HG02885 (cell line): ENCODE results near the gene KLHL35.

ENCODE experiments used
- ATAC-seq: cut with Tn5 transposase; IDR thresholded peaks from one replicate; pipeline ENCODE4 v1.9.1; 2021; ENCODE audit warnings: mild to moderate bottlenecking; ENCODE audit not compliant: unreplicated experiment, poor library complexity

The KLHL35 gene

GRCh38 chr11:75470476-75471080 lies 37.6 kb upstream of the KLHL35 start:
- no peak for ATAC-seq

- ATAC-seq = no peak
Observed at GRCh38 chr11:75469785-75470405, 36.9 kb upstream of the KLHL35 start.

DNA sequence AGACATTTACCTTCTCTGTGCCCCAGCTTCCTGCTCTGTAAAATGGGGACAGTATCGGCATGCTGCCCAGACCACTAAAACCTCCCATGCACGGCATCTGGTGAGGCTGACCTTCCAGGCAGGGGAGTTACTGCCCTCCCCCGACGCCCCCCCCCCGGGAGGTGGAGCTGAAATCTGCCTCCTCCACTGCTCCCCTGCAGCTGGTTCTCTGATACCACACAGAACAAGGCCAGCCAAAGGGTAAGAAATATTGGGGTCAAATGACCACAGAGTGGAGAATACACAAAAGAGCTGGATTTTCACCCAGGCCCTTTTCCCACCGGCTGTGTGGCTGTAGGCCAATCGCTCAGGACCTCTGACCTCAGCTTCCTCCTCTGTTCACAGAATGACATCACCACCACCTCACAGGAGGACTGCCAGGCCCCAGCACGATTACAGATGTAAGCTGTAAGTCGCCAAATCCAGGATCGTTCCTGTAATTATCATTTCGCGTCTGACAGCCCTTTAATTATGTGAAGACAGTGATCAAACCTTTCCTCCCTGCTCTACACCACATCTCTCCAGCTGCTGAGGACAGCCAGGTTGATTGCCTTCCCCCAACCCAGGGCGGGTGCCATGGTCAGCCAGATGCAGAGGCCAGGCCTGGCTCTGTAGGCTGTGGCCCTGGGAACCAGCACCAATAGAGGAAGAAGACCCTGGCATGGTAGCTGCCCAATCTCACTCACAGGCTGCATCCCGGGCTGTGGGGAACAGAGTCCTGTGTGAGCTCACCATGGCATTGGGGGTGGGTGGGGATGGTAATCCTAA lies 35.7 kb upstream of the KLHL35 start:
- ATAC-seq = no peak

- no peak for ATAC-seq
Observed at GRCh38 chr11:75467881-75468280, 34.9 kb upstream of the KLHL35 start.

DNA sequence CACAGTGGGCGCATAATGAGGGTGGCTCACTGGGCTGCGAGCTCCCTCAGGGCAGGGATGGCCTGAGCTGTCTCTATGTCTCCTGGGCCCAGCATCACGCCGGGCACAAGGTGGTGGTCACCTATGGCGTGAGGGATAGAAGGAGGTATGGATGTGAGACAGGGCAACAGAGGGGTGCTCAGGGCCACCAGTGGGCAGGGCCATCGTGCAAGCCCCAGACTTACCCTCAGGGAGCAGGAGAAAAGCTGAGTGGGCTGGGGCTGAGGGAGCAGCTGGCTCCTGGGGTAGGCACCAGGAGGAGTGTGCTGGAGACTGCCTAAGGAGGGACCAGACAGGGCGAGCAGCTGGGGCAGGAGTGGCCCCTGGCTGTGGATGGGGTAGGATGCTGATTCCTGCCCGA lies 34.3 kb upstream of the KLHL35 start:
- ATAC-seq = no peak

DNA sequence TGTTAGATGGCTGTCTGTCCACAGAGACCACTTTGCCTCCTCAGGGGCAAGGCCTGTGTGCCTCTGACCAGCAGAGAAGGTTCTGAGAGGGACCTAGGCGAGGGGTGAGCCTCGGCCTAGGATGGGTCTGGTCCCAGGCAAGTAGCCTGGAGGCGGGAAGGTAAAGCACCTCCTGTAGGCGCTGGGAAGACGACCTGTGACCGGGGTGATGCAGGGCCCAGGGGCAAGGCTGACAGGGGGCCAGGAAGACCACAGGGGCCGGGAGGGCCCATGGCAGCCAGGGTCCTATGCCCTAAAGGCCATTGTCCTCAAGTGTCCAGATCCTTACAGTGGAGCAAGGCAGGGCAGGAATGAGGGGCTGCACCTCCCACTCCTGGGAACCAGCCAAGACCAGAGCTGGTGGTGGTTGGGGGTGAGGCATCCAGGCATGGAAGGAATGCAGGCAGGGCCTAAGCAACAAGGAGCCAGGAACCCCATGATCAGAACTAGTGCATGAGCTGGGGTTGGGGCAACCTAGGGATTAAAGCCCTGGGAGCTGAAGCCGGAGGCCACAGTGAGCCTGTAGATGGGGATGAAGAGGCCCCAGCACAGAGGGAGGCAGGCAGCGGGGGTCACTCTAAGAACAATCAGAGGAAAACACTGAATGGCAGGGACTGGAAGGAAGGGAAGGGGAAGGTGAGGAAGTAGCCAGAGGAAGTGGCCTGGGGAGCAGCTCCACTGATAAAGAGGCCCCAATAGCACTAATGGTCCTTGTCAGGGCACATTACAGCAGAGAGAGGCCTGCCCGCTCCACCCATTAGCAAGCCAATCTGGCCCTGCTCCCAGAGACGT lies 32.9 kb upstream of the KLHL35 start:
- ATAC-seq = no peak

- ATAC-seq = no peak
Observed at GRCh38 chr11:75463106-75463774, 30.2 kb upstream of the KLHL35 start.

GRCh38 chr11:75462117-75462653 lies 29.2 kb upstream of the KLHL35 start:
- no peak for ATAC-seq

DNA sequence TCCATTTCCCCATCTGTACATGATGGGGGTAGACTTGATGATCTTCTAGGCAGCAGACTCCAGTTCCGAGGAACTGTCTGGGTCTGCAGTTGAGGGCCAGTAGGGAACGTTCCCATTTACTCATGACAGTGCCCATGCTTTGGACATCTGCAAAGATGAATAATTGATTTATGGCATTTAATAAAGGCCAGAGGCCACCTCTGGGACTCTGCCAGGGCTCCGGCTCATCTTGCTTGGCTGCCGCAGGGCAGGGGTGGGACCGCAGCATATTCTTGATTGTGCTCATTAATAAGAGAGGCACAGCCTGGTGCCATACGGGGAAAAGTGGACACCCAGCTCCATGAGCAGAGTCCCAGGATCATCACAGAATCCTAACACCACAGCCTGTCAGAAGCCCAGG lies 28.1 kb upstream of the KLHL35 start:
- no peak for ATAC-seq

- no peak for ATAC-seq
Observed at GRCh38 chr11:75456596-75457183, 23.7 kb upstream of the KLHL35 start.

DNA sequence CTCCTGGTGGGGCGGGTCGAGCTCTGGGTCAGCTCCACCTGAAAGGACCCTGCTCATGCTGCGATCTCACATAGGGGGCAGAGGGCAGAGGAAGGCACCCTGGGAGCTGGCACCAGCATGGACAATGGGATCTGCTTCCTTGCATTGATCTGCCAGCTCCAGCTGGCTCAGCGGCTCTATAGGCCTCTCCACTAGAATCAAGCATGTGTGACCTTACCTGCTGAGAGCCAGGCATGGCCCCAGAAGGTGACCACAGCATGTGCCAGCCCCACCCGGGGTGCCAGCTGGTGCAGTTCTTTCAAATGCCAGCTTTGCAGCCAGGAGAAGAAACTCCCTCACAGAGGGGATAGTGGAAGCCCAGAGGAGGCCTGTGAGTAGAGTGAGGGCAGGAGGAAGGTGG lies 22.0 kb upstream of the KLHL35 start:
- no peak for ATAC-seq

- no peak for ATAC-seq
Observed at GRCh38 chr11:75453916-75454655, 21.1 kb upstream of the KLHL35 start.

GRCh38 chr11:75450826-75451821 lies 18.1 kb upstream of the KLHL35 start:
- ATAC-seq = no peak

DNA sequence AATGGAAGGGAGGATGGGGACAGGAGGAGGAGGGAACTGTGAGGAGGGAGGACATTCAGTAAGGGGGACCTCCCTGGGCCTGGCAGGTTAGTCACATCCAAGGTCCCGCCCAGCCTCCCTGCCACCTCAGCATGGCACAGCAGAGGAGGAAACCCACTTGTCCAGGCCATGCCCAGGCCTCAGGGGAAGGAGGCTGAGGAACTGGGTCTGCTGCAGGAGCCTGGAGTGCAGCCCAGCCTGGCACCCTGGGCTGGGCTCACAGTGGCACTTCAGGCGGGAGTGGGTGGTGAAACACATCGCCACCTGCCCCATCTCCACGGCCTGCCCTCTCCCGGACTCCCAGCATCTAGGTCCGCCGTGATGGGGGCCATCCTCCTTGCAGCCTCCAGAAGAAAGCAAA lies 17.2 kb upstream of the KLHL35 start:
- ATAC-seq = no peak

DNA sequence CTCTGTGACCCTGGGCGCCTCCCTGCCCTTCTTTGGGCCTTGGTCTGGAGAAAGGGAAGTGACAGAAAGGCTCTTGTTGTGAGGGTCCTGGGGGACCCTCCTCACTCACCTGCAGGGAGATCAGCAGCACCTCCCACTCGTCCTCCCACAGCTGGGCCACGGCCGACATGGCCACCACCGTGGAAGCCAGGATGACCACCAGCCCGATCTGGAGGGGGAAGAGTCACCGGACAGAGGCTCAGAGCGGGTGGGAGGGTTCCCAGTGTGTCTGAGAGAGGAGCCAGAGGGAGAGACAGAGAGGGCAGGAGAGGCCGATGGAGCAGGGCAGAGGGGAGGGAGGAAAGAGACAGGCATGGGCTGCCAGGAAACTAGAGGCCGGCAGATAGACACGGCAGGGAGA lies 16.8 kb upstream of the KLHL35 start:
- ATAC-seq = no peak

DNA sequence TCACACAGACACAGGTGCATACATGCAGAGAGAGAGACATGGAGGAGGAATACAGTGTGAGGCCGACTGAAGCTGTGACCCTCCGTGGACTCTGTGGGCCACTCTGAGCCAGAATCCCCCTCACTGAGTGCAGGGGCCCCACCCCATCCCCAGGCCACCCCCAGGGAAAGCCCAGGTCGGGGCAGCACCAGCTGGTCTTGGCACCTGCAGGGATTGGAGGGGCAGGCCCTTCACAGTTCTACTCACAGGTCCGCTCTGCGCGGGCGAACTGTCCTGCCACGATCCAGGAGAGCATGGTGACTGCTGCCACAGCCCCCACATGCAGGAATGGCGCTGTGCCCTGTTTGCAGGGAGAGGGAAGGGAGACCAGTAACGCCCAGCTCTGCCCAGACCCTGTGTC lies 16.3 kb upstream of the KLHL35 start:
- no peak for ATAC-seq

DNA sequence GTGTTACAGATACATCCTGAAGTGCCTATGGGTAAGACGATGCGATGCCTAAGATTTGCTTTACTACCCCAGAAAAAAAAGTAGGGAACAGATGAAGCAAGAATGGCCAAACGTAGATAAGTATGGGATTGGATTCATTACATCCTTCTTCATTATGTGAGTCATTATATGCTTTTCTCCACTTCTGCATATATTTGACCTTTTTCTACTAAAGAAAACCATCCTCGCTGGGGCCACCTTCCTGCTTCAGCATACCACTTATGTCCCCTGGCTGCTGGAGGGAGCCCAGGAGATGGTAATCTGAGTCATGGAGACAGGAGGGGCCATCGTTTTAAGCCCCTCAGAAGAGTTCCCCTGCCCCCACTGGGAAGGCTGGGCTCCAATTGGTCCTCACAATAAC lies 14.4 kb upstream of the KLHL35 start:
- ATAC-seq = no peak
